Measurements from ENCODE around the gene GPR179. TPM values are rescaled to one million over a fixed set of nuclear protein-coding genes. Genes with fewer than 3 reads are reported as not detected.

The GPR179 gene
- total RNA-seq, 2 experiments from 2014 or later = 0.07 TPM; not detected in 1

DNA sequence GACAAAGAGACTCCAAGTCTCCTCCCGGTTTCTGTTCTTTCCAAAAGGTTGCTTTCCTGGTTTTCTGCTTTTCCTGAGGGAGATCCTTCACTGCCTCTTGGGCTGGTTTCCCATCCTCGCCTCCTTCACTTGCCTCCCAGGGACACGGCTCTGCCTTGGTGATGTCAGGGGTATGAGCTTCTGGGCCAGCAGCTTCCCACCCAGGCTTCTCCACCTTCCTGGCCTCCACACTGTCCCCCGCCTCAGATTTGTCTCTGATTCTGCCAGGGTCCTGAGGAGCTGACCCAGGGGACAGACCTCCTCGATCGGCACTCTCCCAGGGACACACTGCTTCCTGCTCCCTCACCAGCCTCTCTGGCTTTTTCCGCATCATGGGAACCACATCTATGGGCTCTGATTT, 14.5 kb downstream of the GPR179 start:
- H3K9me3 Mint-ChIP-seq = no peaks in the 10 kb centered on the region
- H3K27ac Mint-ChIP-seq = no peak overlapping the region
- POLR2A ChIA-PET = interaction anchor here (1.1 kb wide), 1 partner anchor 21 kb away, joined by 3 read pairs; no protein-coding TSS in a partner anchor
- H3K27me3 Mint-ChIP-seq = no peaks in the 10 kb centered on the region
- intact Hi-C loops (cut with micrococcal nuclease) = no loop called here
- peaks cover 7% of the 10 kb centered on the region for H3K4me1 Mint-ChIP-seq (ENCODE audit: low read depth)
- H3K36me3 Mint-ChIP-seq (ENCODE audit: low read depth) = no peaks in the 10 kb centered on the region
- CTCF ChIA-PET = interaction anchor here (1.0 kb wide), 1 partner anchor 20 kb away, joined by 3 read pairs; no protein-coding TSS in a partner anchor
- DNase-seq = no peak
- no peak for ATAC-seq
- H3K4me3 Mint-ChIP-seq = no peak overlapping the region
- TF ChIP-seq, protein P1, sequence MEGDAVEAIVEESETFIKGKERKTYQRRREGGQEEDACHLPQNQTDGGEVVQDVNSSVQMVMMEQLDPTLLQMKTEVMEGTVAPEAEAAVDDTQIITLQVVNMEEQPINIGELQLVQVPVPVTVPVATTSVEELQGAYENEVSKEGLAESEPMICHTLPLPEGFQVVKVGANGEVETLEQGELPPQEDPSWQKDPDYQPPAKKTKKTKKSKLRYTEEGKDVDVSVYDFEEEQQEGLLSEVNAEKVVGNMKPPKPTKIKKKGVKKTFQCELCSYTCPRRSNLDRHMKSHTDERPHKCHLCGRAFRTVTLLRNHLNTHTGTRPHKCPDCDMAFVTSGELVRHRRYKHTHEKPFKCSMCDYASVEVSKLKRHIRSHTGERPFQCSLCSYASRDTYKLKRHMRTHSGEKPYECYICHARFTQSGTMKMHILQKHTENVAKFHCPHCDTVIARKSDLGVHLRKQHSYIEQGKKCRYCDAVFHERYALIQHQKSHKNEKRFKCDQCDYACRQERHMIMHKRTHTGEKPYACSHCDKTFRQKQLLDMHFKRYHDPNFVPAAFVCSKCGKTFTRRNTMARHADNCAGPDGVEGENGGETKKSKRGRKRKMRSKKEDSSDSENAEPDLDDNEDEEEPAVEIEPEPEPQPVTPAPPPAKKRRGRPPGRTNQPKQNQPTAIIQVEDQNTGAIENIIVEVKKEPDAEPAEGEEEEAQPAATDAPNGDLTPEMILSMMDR (IDR thresholded peaks at IDR 0.05) = no peak

DNA sequence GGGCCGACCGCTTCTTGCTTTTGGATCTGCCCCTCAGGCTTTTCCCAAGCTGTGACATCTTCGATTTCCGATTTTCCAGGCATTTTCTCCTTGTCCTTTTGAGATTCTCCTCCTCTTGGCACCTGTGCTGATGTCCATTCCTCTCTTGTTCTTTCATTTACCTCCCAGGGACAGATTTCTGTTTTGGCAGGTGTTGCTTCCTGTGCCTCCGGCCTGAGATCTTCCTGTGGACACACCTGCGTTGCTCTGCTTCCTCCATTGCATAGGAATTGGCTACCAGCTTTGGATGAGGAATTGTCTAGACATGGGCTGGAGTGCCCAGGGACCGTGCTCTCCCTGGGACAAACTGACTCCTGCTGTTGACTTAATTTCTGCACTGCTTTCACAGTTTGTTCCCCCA, 15.1 kb downstream of the GPR179 start:
- H3K9me3 Mint-ChIP-seq = no peaks in the 10 kb centered on the region
- peaks cover 3% of the 10 kb centered on the region for H3K36me3 Mint-ChIP-seq (ENCODE audit: low read depth)
- TF ChIP-seq, protein P1 (IDR thresholded peaks at IDR 0.05) = no peak
- no peak overlapping the region for H3K4me3 Mint-ChIP-seq
- POLR2A ChIA-PET = interaction anchor here (1.1 kb wide), 1 partner anchor 21 kb away, joined by 3 read pairs; no protein-coding TSS in a partner anchor
- peaks cover 7% of the 10 kb centered on the region for H3K4me1 Mint-ChIP-seq (ENCODE audit: low read depth)
- ATAC-seq (no peak), DNase-seq (no peak)
- intact Hi-C loops (cut with micrococcal nuclease) = no loop called here
- CTCF ChIA-PET = interaction anchor here (1.0 kb wide), 1 partner anchor 20 kb away, joined by 3 read pairs; no protein-coding TSS in a partner anchor
- no peaks in the 10 kb centered on the region for H3K27me3 Mint-ChIP-seq
- no peak overlapping the region for H3K27ac Mint-ChIP-seq

DNA sequence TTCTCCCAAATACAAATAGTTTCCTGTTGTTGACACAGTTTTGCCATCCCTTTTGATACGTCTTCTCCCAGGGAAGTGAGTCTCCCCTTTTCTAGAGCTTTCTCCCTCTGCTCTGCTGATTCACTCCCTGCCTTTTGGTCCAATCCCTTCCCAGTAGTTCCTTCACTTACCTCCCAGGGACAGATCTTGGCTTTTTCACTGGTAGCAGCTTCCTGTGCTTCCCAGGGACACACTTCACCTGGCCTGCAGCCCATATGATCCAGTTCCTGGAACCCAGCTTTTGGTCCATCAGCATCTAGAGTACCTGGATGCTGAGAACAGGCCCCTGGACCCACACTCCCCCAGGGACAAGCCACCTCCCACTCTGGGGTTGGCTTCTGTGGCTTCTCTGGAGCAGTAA, 15.8 kb downstream of the GPR179 start:
- intact Hi-C loops (cut with micrococcal nuclease) = no loop called here
- TF ChIP-seq, protein P1 (IDR thresholded peaks at IDR 0.05) = no peak
- Mint-ChIP-seq H3K36me3 (ENCODE audit: low read depth) (peaks cover 7% of the 10 kb centered on the region), H3K4me1 (ENCODE audit: low read depth) (peaks cover 7% of the 10 kb centered on the region), H3K27me3 (no peaks in the 10 kb centered on the region), H3K4me3 (no peak overlapping the region), H3K27ac (no peak overlapping the region), H3K9me3 (no peaks in the 10 kb centered on the region)
- ATAC-seq (no peak), DNase-seq (no peak)
- ChIA-PET POLR2A (interaction anchor here (0.7 kb wide), 1 partner anchor 16 kb away, joined by 4 read pairs; no protein-coding TSS in a partner anchor), CTCF (interaction anchor here (0.9 to 1.1 kb wide), 2 partner anchors 21 to 26 kb away, joined by 3 read pairs; no protein-coding TSS in a partner anchor)

DNA sequence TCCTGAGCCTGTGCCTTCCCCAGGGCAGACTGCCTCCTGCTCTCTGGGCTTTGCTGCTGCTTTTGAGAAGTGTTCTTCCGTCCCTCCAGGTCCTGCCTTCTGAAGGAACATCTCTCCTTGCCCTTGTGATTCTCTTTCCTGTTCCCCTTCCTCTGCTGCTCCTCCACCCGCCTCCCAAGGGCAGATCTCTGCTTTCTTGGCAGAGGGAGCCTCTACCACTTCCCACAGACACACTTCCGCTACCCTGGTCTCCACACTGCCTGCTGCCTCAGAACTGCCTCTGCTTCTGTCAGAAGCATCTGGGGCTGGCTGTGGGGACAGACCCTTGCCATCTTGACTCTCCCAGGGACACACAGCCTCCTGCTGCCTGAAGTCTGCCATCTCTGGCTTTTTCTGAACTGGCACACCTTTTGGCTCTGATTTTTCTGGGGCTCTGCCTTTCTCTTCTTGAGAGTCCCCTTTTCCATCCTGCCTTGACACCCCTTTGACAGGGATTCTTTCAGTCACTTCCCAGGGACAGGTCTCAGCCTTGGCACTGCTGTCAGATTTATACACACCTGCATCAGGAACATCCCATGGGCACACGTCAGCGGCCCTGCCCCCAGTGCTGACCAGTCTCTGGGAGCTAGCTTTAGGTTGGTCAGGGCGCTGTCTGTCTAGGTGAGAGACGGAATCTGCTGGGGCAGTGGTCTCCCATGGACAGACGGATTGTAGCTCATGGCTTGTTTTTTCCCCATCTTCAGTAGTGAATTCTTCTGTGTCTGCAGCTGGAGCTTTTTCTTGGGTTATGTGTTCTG, 16.6 kb downstream of the GPR179 start:
- ChIA-PET POLR2A (no interaction called here), CTCF (interaction anchor here (0.9 to 2.6 kb wide), 3 partner anchors 22 to 27 kb away, joined by 3 to 15 read pairs (median 3); no protein-coding TSS in a partner anchor)
- Mint-ChIP-seq H3K9me3 (no peaks in the 10 kb centered on the region), H3K36me3 (ENCODE audit: low read depth) (peaks cover 10% of the 10 kb centered on the region), H3K4me3 (no peak overlapping the region), H3K27ac (no peak overlapping the region), H3K27me3 (no peaks in the 10 kb centered on the region), H3K4me1 (ENCODE audit: low read depth) (peaks cover 7% of the 10 kb centered on the region)
- intact Hi-C loops (cut with micrococcal nuclease) = no loop called here
- TF ChIP-seq, protein P1 (IDR thresholded peaks at IDR 0.05) = no peak
- ATAC-seq (peak; percentile 41), DNase-seq (no peak)

All from activated CD8-positive, alpha-beta T cell treated with anti-CD3 and anti-CD28 coated beads for 36 hours (primary cell).